Stimulated activated memory B cell treated with anti-CD40 and anti-IgM and Interleukin-4, amounts not matched to agents 10 μg/mL and 1 μg/mL and 100 μg/mL, for 72 hours (primary cell): Measurements from ENCODE around the gene ABCA4.

Experiments used
- ATAC-seq: fragments of 150-1000 bp; cut with Tn5 transposase; 2 replicates; pipeline ENCODE4 v1.10.0; 2021
- H3K27ac Mint-ChIP-seq: one replicate; pipeline ENCODE4 v1.8.0; 2022; ENCODE audit warnings: mild to moderate bottlenecking, mixed read lengths
- H3K27me3 Mint-ChIP-seq: one replicate; pipeline ENCODE4 v1.8.0; 2022; ENCODE audit warnings: mixed read lengths
- H3K36me3 Mint-ChIP-seq: one replicate; pipeline ENCODE4 v1.8.0; 2022; ENCODE audit warnings: mixed read lengths
- H3K4me1 Mint-ChIP-seq: one replicate; pipeline ENCODE4 v1.8.0; 2022; ENCODE audit warnings: mixed read lengths
- H3K4me3 Mint-ChIP-seq: one replicate; pipeline ENCODE4 v1.8.0; 2022; ENCODE audit warnings: mild to moderate bottlenecking, moderate library complexity, mixed read lengths
- H3K9me3 Mint-ChIP-seq: one replicate; pipeline ENCODE4 v1.8.0; 2022; ENCODE audit warnings: mixed read lengths

The ABCA4 gene

DNA sequence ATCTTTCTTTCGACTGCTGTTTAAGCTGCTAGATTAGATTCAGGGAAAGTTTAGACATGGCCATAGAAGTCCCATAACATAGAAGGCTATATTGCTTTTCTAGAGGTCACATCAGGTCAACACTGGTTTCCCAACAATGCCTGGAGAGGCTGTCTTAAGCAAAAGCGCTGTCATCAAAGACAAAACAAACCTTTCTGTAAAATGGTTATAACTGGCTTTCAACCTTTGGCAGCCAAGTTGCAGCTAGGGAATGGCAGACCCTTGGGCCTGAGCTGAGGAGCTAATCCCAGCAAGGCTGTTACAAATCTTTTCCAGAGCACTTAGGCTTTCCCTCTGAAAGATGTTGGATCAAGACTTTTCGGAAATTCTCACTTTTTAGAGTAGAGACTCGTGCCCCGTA, 11.2 kb upstream of the ABCA4 start:
- Mint-ChIP-seq H3K27ac (no peak overlapping the region), H3K36me3 (no peaks in the 10 kb centered on the region), H3K27me3 (peaks cover 26% of the 10 kb centered on the region), H3K9me3 (no peaks in the 10 kb centered on the region), H3K4me1 (no peaks in the 10 kb centered on the region), H3K4me3 (no peak overlapping the region)
- no peak for ATAC-seq

- Mint-ChIP-seq H3K9me3 (no peaks in the 10 kb centered on the region), H3K36me3 (no peaks in the 10 kb centered on the region), H3K27me3 (peaks cover 26% of the 10 kb centered on the region), H3K4me1 (no peaks in the 10 kb centered on the region), H3K27ac (no peak overlapping the region), H3K4me3 (no peak overlapping the region)
- no peak for ATAC-seq
These were observed 10.1 kb upstream of the ABCA4 start for GRCh38 chr1:94130851-94131595.

DNA sequence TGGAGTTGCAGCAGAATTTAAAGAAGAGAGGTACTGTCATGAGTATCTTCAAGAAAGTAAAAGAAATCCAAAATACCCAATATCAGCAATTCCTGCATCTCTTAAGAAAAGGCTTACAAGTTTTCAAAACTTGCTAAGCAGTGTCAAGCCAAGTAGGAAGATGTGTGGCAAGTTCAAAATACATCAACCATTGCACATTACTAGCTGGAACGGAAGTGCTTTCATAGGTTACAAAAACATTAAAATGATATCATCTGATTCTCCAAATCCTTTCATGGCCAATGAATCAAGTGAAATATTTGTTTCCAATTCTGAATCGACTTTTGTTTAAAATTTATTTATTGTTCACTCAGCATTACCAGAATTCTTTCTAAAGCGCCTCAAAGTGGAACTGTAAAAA, 5.7 kb upstream of the ABCA4 start:
- Mint-ChIP-seq H3K4me3 (no peak overlapping the region), H3K27me3 (peaks cover 26% of the 10 kb centered on the region), H3K27ac (no peak overlapping the region), H3K4me1 (no peaks in the 10 kb centered on the region), H3K36me3 (no peaks in the 10 kb centered on the region), H3K9me3 (no peaks in the 10 kb centered on the region)
- ATAC-seq, result no peak

DNA sequence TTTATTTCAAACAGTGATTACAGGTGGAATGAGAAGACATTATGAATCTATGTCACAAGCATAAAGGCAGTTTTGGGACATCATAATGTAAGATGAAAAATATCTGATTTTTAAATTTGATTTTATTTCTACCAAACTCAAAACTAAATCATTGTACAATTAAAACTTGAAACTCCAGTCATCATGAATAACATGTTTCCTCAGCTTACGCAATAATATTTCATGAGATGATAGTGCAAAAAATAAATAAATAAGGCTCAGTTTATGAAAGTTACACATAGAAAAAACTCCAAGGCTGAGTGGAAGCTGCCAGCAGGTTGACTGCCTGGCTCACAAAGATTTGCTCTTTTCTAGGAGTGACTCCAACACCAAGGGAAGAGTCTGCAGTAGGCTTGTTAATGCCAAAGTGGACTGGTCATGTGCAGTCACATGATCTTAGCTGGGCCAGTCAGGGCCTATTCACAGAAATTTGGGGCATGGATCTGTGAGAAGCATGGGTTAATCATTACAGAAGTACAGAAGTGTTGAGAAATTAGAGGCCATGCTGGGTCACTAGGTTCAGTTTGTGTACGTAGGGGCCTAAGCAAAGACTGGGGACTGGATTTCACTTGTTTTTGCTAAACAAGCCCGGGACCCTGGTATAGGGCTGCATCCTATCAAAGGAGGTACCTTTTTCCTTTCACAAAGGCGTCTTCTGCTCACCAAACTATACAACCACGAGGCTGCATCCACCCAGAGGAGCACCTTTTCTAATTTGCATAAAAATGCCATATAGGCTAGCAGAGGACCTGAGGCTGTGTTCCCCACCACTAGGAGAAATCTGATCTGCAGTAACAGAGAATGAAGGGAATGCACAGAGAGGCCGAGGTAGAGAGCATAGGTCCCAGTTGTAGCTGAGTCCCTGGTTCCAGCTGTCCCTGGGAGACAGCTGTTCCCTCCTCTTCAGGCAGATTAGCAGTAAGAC, 4.9 kb upstream of the ABCA4 start:
- Mint-ChIP-seq H3K4me3 (no peak overlapping the region), H3K9me3 (no peaks in the 10 kb centered on the region), H3K4me1 (no peaks in the 10 kb centered on the region), H3K36me3 (no peaks in the 10 kb centered on the region), H3K27ac (no peak overlapping the region), H3K27me3 (peaks cover 28% of the 10 kb centered on the region)
- ATAC-seq, result no peak

- H3K27me3 Mint-ChIP-seq, result peaks cover 37% of the 10 kb centered on the region
These were observed 3.6 kb upstream of the ABCA4 start for GRCh38 chr1:94124538-94124937.

DNA sequence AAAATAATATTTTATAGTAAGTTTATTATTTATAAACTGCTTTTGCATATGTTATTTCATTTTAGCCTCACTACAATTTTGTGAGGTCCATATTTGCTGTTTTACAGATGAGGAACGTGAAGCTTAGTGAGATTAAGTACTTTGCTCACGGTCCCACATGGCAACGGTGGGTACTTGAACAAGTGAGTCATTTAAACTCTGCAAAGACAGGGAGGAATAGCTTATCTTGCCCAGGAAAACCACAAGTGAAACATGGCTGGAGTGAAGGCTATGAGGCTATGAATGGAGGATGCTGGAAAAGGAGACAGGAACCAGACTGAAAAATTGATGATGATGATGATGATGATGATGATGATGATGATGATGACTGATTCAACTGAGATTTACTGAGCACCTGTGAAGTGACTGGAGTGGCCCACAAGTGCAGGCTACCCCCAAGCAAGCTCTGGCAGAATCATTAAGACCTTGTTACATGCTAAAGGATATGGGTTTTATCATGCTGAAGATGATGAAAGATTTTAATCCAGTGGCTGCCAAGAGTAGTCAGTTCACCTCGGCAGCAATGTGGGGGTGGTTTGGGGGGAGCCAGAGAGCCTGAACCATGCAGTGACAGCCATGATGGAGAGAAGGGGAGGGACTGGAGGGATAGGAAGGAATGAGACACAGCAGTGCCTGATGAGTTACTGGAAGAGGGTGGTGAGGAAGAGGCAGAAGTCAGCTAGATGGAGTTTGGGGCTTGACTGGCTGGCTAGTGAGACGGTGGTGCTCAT, 1.4 kb upstream of the ABCA4 start:
- Mint-ChIP-seq H3K36me3 (no peaks in the 10 kb centered on the region), H3K4me3 (no peak overlapping the region), H3K27me3 (peaks cover 33% of the 10 kb centered on the region), H3K4me1 (no peaks in the 10 kb centered on the region), H3K27ac (no peak overlapping the region), H3K9me3 (no peaks in the 10 kb centered on the region)
- ATAC-seq, result no peak

More at GRCh38 chr1:94124538-94124937, 3.6 kb upstream of the ABCA4 start:
- ATAC-seq, result no peak
- H3K27ac Mint-ChIP-seq, result no peak overlapping the region
- H3K9me3 Mint-ChIP-seq, result no peaks in the 10 kb centered on the region
- no peaks in the 10 kb centered on the region for H3K4me1 Mint-ChIP-seq
- no peak overlapping the region for H3K4me3 Mint-ChIP-seq
- H3K36me3 Mint-ChIP-seq, result no peaks in the 10 kb centered on the region

DNA sequence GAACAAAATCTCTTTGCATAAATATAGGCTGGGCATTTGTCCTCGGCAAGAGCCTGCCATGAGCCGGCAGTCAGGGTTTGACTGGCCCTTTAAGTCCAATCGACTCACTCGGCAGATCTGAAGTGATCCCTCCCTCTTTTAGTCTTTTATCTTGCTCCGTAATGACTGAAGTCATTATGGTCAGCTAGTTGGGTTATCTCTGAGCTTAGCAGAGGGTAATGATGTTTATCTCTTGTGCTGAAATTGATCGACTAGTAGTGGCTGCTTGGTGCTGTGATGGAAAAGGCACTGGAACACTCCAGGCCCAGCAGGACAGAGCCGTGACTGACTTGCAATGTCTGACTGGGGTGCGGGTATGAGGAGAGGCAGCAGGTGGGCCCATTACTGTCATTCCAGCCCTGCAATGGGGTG, 468 bp upstream of the ABCA4 start:
- Mint-ChIP-seq H3K36me3 (no peaks in the 10 kb centered on the region), H3K27me3 (peaks cover 39% of the 10 kb centered on the region), H3K9me3 (no peaks in the 10 kb centered on the region), H3K27ac (no peak overlapping the region), H3K4me1 (no peaks in the 10 kb centered on the region), H3K4me3 (no peak overlapping the region)
- ATAC-seq, result no peak

GRCh38 chr1:94120570-94120901, 412 bp downstream of the ABCA4 start:
- H3K36me3 Mint-ChIP-seq, result no peaks in the 10 kb centered on the region
- no peaks in the 10 kb centered on the region for H3K9me3 Mint-ChIP-seq
- H3K4me3 Mint-ChIP-seq, result no peak overlapping the region
- no peak overlapping the region for H3K27ac Mint-ChIP-seq
- H3K4me1 Mint-ChIP-seq, result no peaks in the 10 kb centered on the region
- H3K27me3 Mint-ChIP-seq, result peaks cover 39% of the 10 kb centered on the region
- ATAC-seq, result no peak

DNA sequence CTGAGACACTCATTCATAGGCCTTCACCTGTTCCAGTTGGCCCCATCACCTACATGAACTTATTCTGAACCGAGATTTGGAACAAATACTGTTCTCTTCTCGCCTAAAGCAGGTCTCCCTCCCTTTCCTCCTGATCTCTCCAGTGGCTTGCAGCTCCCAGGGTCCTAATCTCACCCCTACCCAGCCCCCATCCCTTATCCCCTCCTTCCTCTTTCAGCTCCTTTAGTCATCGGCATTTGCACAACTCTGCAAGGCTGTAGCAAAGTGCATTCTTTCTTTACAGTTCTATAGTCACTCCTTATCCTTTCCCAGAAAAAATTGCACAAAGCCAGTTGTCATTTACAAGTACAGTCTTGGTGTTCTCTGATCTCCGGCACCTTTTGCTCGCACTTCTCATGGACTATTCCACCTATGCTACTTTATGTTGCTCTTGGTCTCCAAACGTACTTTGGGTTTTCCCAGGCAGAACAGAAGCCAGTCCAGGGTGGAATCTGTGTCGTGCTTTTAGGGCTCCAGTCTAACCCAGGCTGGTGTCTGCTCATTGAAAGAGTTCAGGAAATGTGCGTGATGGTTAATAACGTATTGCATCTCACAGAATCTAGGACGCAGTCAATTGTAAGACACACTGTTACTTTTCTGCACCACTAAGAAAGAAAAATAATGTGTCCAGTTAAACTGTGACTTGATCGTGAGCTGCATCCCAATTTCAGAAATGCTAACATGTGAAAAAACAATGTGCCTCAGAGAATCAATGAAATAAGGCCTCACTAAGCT, 965 bp downstream of the ABCA4 start:
- no peaks in the 10 kb centered on the region for H3K4me1 Mint-ChIP-seq
- ATAC-seq, result no peak
- H3K27ac Mint-ChIP-seq, result no peak overlapping the region
- no peak overlapping the region for H3K4me3 Mint-ChIP-seq
- H3K27me3 Mint-ChIP-seq, result peaks cover 39% of the 10 kb centered on the region
- no peaks in the 10 kb centered on the region for H3K9me3 Mint-ChIP-seq
- H3K36me3 Mint-ChIP-seq, result no peaks in the 10 kb centered on the region

- Mint-ChIP-seq H3K36me3 (no peaks in the 10 kb centered on the region), H3K4me1 (no peaks in the 10 kb centered on the region), H3K9me3 (no peaks in the 10 kb centered on the region), H3K4me3 (no peak overlapping the region), H3K27ac (no peak overlapping the region), H3K27me3 (peaks cover 39% of the 10 kb centered on the region)
- ATAC-seq, result no peak
These were observed 1.6 kb downstream of the ABCA4 start for GRCh38 chr1:94119306-94119705.

- Mint-ChIP-seq H3K27ac (no peak overlapping the region), H3K9me3 (no peaks in the 10 kb centered on the region), H3K4me1 (no peaks in the 10 kb centered on the region), H3K36me3 (no peaks in the 10 kb centered on the region), H3K4me3 (no peak overlapping the region), H3K27me3 (peaks cover 39% of the 10 kb centered on the region)
- no peak for ATAC-seq
These were observed 2.5 kb downstream of the ABCA4 start for GRCh38 chr1:94118471-94118870.

DNA sequence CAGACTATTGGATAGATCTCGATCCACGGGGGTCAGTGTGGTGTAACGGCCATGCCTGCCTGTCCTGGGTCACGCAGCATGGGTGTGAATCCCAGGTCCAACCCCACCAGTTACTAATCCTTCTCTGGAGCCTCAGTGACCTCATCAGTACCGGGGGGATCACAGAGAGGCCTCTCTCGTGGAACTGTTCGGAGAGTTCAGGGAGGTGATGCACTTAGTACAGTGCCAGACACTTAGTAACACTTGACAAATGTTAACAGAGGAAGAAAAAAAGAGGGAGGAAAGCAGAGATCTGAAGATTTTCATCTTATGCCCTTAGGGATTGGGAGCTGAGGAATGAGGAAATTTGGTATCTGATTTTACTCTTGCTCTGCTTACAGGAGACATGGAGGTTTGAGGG, 2.9 kb downstream of the ABCA4 start:
- H3K27me3 Mint-ChIP-seq, result peaks cover 39% of the 10 kb centered on the region
- ATAC-seq, result no peak
- no peaks in the 10 kb centered on the region for H3K4me1 Mint-ChIP-seq
- no peak overlapping the region for H3K27ac Mint-ChIP-seq
- H3K9me3 Mint-ChIP-seq, result no peaks in the 10 kb centered on the region
- no peaks in the 10 kb centered on the region for H3K36me3 Mint-ChIP-seq
- no peak overlapping the region for H3K4me3 Mint-ChIP-seq

DNA sequence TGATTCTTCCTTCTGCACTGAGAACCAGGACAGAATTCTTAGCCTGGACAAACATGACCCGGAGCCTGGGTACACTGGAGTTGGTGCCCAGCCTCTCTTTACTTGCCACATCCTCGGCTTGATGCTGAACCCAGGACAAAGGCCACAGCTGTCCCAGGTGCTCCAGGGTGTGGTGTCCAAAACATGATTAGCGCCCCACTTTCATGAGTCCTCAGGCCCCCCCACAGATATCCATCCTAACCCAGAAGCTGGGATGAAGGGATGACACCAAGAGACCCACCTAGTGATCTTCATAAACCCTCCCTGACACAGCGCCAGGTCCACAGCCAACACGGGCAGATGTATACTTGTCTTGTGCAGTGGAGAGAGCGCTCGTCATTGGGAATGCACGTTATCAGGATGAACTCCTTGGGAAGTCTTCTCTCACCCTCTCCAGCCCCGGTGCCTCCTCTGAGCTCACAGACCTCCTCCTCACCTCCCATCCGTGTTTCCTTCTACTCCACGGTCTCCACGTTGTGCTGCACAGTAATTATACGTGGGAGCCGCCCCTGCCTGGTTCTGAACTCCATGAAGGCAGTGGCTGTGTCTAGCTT, 3.6 kb downstream of the ABCA4 start:
- no peak overlapping the region for H3K4me3 Mint-ChIP-seq
- H3K36me3 Mint-ChIP-seq, result no peaks in the 10 kb centered on the region
- no peak overlapping the region for H3K27ac Mint-ChIP-seq
- no peaks in the 10 kb centered on the region for H3K9me3 Mint-ChIP-seq
- no peaks in the 10 kb centered on the region for H3K4me1 Mint-ChIP-seq
- peaks cover 39% of the 10 kb centered on the region for H3K27me3 Mint-ChIP-seq
- ATAC-seq, result no peak

DNA sequence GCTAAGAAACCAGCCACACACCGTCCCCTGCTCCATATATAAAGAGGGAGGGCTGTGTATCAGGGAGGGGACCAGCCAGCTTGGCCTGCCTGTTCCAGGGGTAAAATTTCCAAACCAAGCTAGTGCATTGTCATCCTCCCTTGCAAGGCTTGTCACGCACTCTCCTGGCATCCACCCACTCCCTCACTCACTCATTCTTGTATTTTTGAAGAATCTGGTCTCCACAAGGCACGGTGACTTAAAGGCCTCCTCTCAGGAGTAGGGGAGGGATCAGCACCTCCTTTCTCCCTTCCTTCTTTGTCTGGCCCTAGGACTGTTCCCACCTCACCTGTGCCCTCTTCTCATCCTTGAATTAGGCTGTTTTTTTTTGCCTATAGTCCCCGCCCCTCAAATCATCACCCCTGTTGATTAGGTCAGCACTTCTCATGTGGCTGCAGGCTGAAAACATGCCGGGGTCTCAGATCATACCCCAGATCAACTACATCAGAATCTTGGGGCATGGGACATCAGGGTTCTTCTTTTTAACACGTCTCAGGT, 5.0 kb downstream of the ABCA4 start:
- Mint-ChIP-seq H3K4me3 (no peak overlapping the region), H3K36me3 (no peaks in the 10 kb centered on the region), H3K27ac (no peak overlapping the region), H3K4me1 (peaks cover 8% of the 10 kb centered on the region), H3K27me3 (peaks cover 30% of the 10 kb centered on the region), H3K9me3 (no peaks in the 10 kb centered on the region)
- ATAC-seq, result no peak
